Limb (tissue), 2 donors: ENCODE data around the gene SEMA5A.

Experiments
- DNase-seq, 2 donors: peaks; one replicate each; pipeline ENCODE4 v3.0.0-alpha.2; 2016; ENCODE audit errors: extremely low spot score in 2 of 2

SEMA5A gene

DNA sequence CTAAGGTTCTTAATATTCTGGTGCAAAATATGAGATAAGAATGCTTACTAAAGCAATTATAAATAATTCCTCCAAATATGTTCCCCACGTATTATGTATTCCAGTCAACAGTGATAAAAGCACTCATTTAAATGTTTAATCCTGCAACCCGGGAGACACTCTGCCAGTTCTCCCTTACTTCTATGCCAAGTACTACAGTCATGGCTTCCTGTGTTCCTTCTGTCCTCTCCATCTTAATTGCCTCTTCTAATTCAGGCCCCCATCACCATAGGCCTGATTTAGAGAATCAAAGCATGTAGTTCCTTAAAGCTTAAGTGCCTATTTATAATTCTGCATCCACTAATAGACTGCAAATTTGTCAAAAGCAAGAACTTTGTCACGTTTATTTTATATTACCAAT, 474.8 kb downstream of the SEMA5A start:
- no peak for DNase-seq

DNA sequence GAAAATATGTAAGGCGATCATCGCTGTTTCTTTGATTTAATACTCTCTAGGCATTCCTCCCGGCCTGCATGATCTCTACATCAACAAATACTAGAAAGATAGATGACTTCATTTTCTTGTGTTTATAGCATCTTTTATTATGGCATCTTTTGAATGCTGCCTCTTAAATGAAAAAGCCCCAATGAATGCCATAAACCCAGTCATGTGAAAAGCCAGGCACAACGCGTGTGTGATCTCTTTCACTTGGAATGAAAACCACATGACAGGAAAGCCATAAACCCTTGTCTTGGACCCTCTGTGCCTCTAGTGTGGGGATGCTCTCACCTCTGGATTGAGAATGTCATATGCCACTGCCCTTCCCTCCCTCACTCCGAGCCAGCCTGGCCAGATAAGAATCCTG, 476.2 kb downstream of the SEMA5A start:
- DNase-seq: no peak

DNA sequence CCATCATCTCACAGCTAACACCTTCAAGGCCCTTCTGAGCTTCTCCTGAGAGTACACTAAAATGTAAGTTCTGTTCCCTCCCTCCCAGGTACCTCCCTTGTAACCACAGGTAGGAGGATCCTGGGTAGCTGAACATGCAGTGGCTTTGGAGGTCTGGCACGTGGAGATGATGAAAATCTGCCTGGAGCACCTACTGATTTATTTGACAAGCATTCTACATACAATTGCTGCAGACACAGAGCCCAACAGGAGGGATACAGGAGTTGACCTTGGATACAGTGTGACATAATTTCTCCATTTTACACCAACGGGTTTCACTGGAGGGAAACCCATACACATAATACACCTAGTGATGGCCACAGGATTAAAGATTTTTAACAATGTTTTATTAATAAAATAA, 478.7 kb downstream of the SEMA5A start:
- DNase-seq: no peak

DNA sequence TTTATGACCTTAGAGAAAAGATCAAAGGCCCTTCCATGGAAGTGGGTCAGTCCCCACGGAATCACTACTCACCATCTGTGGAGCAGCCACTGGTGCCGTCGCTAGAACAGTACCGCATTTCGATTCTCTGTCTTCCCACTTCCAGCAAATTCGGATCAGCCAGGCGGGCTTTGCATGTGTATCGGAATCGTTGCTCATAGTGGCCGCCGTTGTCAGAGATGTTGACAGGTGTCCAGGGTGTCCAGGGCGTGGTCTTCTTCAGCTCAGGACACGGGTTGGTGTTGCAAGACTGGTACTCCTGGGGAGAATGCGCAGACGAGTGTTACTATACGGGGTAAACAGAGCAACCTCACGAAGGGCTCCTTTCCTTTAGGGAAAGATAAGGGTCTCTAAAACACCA, 479.5 kb downstream of the SEMA5A start:
- DNase-seq: no peak

DNA sequence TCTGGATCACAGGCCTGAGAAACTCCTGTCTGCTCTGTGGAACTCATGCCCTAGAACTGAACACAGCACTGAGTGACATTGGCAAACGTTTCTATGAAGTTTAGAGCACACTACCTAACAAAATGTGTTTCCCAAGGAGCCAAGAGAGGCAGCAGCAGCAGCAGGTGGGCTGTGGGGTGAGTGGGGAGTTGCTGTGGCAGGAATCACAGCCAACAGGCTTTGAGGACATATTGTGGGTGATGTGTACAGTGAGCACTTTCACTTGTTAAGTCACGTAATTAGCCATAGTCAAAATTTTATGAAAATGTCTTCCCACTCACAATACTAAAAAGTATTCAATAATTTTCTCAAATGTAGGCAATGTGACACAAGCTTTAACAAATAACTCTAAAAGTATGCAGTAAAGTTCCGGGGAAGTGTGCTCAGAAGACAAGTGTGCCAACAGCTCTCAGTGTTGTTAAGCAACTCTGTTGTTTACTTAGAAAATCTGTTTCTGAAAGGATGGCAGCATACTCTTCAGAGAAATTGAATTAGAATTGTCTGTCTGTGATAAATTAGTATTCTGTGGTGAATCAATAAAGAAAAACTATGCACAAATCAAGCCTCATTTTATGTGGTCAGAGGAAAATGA, 482.1 kb downstream of the SEMA5A start:
- no peak for DNase-seq

DNA sequence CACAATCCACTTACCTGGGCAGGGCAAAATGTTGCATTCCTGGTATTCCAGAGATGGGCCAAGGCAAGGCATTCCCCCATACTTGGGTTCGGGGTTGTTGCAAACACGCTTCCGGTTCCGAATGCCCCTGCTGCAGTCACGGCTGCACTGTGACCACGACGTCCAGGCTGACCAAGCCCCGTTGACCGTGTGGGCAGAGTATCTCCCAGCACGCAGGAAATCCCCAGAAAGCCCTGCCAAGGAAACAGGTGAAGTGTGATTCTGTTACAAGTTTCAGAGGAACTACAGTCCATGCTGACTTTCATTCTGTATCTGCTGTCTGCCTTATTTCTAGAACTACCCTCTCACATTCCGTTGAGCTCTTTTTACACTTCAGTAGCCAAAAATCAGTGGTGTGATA, 483.0 kb downstream of the SEMA5A start:
- no peak for DNase-seq

DNA sequence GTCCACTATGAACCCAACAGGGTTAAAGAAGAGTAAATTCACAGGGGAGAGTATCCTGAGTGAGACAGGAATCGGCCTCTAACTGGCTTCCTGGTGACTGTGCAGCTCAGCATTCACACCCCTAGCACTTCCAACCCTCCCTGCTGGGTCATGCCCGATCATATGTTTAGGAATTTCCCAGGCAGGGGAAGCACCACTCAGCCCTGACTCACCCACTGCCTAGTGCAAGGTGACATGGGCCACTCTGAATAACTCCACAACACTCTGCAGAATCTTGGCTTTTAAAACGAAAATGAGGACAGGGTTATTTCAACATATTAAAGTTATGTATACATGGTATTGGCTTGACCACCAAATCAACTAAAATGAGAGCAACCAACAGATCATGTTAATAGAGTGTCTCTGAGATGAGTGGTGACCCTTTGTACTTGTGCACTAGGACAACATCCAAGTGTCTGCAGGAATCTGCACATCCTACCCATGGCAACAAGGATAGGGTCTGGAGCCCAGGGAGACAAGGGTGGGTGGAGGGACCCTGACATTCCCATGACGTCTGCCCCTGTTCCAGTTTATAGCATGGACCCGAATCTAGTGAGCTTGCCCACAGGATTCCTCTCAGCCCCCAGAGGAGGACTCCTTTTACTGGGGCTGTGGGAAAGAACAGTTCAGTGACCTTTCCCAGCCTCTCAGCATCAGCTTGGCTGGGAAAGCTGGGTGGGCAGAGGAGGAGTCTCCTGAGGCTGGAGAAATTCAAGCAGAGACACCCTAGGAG, 485.8 kb downstream of the SEMA5A start:
- no peak for DNase-seq

DNA sequence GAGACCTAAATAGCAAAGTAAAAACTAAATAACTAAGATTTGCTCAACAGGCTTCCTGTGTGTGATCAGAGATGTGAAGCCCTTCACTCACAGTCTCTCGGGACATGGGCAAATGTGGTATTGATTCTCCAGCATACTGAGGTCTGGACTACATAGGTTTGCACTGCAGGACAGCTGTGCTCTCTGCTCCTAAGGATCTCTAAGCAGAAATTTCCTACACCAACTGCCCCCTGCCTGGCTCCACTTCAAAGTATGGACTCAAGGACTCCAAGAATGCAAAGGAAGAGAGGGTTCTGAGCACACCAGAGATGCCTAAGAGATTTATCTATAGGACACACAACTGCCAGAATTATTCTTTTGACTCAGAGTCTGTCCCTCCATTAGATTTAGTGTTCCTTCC, 487.2 kb downstream of the SEMA5A start:
- no peak for DNase-seq

DNA sequence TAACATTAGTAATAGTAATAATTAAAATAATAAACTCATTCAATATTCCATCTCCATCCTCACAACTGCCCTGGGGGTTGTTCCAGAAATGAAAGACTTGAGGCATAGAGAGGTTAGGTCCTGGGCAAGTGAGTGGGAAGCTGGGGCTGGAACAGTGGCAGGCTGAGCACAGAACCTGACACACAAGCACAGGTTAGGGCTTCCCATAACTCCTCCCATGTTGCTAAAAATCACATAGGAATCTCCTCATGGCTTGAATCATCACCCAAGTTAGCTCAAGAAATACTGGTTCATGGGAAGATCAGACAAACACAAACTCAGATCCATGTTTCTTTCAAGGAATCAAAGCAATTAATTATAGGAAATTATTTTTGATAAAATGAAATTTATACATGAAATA, 487.7 kb downstream of the SEMA5A start:
- no peak for DNase-seq

DNA sequence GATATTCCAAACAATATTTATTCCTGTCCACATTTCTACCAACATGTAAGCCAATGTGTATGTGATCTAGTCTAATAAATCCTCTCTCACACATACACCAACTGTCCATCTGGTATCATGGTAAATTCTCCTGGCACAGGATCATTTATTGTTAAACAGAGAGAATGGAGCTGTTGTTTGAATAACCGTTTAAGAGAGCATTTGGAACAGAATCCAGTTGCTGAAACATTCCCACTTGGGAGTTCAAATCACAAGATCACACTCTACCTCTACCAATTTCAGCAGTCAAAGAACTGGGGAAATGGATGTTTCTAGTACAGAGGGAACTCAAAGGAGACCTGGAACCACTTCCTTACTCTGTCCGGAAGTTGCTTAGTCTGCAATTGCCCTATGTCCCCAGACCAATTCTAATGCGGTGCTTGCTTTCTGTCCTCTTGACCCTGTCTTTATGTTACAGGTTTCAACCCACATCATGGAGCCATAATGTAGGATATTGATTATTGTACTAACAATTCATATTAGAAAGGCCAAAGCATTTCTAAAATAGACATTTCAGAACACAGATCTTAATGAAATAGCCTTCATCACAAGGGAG, 488.4 kb downstream of the SEMA5A start:
- no peak for DNase-seq

DNA sequence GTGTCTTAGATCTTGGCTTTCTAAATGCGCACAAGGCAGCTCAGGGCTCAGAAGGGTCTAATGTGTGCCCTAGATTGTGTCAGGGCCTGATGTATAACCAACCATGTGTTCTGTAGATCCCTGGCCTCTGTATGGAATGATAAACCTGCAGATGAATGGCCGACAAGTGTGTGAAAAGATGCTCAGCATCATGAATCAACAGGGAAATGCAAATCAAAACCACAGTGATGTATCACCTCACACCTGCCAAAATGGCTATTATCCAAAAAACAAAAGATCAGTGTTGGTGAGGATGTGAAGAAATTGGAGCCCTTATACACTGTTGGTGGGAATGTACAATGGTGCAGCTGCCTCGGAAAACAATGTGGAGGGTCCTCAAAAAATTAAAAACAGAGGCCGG, 489.8 kb downstream of the SEMA5A start:
- DNase-seq: no peak

DNA sequence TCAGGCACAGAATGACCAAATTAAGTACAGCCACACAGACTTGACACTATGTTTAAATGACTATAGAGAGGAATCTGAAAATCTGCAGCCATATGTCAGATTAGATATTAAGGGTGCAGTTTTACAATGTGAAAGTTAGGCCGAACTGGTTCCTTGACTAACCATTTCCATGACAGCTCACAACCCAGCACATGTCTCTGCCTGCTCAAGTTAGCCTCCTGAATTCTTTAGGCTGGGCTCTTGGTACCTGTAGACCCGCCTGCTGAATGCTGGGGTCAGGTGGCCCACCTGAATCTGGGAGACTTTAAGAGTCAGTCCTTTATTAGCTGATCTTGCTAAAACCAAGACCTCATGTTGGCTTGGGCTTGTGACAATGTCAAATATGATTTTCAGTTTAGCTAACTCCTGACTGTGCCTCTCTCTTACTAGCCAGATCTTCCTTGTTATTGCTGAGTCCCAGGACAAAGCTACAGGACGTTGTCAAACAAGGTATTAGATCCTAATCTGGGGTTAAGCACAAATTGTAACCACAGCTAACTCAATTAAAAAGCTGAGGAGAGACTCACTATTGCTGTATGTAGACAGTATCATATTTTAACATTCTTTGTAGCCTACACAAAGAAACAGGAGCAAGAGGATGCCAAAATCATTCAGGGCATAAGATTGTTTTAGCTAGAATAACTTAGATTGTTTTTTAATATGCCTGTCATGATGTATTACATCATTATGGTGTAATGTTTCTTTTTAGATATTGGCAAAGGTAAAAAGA, 490.9 kb downstream of the SEMA5A start:
- DNase-seq: no peak

DNA sequence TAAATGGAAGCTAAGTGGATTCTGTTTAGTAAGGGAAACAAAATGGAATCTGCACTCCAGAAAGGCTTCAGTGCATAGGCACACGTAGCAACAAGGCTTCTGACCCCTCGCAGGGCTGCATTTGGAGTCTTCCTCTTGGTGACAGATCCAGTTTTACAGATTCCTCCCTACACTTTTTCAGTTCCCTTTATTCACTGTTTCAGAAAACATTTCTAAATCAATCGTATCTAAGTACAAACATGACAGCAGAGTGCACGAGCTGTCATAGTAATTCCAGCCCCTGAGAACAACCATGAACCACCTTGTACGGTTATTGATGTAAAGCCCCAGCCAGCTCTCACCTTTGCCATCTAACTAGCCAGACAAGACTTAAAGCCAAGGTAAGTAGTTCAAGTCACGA, 491.6 kb downstream of the SEMA5A start:
- no peak for DNase-seq

DNA sequence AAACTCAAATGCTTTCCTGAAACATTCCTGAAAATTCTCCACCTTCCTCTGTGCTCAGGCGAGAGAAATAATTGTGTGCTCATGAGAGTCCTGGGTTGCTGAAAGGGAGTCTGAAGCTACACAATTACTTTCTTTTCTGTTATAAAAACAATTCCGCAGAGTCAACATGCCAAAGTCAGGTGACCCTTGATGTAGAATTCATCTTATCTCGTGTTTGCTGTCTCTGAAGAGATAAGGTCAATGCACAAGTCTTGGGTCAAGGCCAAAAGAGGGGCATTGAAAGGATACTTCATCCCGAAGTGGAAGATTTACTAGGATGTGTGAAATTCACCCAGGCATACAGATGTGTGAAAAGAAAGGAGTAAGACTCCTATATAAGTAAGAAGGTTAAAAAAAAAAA, 493.5 kb downstream of the SEMA5A start:
- no peak for DNase-seq

DNA sequence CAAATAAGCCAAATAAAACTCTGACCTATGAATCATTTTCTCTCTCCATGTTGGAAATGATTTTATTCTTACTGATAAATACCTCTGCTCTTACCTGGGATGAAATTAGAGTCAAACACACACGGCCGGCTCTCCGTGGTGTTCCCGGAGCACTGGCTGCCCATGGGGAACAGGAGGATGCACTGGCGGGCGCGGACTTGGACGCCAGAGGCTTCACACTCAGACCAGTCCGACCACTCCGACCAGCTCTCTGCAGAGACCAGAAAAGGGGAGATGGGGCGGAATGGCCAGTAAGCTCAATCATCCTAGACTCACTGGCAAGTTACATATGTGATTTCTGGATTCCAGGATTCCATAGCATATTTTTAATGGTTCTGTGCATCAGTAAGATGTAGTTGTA, 494.1 kb downstream of the SEMA5A start:
- DNase-seq: no peak

DNA sequence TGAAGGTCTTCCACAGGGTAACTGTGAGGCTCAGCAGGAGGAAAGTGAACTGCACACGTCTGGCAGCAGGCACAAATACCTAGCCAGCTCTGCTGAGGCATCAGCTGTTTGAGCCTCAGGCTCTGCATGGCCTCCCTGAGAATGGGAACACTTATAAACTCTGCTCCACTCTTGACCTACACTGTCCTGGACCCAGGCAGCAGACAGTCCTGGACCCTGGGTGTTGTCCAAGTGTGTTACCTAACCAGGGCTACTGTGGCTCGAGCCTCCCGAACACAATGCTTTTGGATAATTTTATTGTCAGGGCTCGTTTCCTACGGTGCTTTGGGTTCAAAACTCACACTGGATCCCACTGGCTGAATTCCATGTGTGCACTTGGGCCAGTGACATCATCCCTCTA, 497.9 kb downstream of the SEMA5A start:
- DNase-seq: no peak

DNA sequence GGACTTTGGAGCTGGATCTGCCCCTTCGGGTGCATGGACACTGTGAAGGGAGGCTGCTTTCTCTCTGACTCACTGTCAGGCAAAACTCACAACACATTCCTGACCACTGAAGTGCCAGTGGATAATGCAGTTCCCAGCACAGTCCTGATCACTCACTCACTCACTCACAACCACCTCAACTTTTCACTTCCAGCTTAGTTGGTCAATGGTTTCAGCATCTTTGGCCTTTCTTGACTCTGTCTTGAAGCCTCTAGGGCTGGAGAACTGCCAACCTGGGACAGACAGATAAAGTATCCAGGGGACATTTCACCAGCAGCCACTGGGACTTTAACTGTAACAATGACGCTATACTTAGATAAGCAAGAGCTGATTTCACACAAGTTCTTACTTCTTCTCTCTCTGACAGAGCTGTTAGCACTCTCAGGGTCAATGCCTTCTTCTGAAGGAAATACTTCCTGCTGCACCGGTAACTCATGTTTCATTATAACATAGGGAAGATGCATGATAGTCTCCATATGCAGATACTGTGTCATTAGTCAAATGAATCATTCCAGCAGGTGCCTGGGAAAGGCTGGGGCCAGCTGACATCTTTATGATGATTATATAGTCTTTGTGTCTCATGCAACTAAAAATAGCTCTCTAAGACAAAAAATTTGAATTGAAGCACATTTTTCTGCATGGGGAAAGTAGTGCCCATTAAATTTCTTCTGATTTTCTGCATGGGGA, 499.0 kb downstream of the SEMA5A start:
- no peak for DNase-seq

DNA sequence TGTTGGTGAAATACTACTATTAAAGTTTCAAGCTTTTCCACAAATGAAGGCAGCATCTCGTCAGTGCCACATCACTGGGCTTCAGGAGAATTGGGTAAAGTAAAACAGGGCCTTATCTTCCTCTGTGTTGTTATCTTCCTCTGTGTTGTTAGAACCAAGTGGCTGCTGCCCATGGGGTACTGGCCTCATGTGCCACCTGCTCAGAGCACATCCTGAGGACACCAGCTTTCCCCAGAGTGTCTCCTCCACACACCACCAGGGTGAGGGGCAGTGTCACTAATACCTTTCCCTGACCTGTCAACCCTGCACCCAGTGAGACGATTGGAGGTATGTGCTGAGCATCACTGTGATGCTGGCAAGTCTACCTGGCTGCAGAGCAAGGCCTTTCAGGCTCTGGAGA, 499.9 kb downstream of the SEMA5A start:
- DNase-seq: no peak

DNA sequence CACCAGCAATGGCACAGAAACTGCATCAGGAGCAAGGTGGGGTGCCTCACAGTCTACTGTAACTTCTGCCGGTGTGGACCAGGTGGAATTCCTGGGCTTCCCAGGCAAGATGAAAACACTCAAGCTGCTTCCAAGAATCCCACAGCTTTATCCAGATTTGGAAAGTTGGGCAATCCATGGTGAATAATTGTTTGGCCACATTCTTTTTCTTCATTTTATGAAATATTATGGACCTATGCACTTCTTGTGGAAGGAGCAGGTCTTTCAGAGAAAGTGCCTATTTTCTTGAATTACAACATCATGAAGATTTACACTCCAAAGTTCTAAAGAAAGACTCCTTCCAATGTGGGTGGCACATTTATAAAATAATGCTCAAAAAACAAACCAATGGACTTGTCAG, 503.6 kb downstream of the SEMA5A start:
- no peak for DNase-seq

DNA sequence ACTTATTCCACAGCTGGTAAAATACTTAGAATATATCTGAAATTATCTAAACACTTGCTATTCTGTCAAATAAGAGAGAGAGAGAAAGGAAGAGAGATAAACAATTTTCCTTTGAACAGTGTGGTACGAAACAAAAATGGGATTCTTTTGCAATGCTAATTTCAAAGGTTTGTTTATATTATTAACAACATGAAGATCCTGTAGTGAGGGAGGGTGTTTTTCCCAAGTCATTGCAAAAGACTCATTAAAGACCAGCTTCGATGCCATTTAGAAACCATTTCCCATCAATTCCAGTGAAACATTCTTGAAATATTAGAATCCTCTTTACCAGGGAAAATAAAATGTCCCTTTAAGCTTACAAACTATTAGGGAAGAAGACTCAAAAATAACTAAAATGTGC, 505.4 kb downstream of the SEMA5A start:
- DNase-seq: no peak

DNA sequence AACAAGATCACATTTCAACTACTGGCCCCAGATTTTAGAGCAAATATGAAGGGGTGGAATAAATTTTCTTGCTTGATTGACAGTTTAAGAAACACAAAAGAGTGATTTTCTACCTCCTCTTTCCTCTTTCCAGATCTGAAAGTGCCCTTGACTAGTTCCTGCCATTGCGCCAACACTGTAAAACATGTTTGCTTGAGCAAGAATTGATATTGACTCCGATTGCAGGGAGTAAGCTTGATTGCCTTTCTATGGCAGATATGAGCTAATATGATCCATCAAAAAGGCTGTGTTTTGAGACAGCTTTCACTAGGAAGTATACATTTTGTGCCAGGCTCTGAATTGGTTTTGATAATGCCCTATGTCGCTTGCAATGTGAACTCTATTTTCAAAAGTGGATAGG, 508.8 kb downstream of the SEMA5A start:
- no peak for DNase-seq

DNA sequence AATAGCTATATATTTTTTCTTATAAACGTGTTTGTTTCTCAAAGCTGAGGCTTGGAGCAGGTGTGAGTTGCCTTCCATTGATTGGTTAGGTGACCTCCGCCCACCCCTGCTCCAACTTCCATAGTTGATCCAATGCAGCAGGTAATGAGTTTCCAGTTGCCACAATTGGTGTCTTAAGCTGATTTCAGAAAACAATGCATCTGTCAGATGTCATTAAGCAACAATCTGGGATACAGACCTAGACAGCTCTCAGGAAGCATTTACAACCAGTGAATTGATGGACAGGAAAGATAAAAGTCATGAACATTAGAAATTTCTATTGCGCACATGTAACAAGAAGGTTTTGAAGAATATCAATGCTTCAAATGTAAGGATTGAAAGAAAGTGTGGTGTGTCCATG, 510.5 kb downstream of the SEMA5A start:
- DNase-seq: no peak
